Transverse colon (tissue), 4 donors: ENCODE results near the gene TGFB3. TPM values are rescaled to one million over a fixed set of nuclear protein-coding genes. Genes with fewer than 3 reads are reported as not detected.

ENCODE experiments used
- DNase-seq: peaks from one replicate; pipeline ENCODE4 v3.0.0-alpha.2; 2019
- H3K27ac ChIP-seq, 4 donors: fragments of 200-600 bp; sonication (generic); 2 replicates each; pipeline ENCODE4 v1.5.1; 2016 to 2018; ENCODE audit warnings: inconsistent platforms in 4 of 4
- H3K27me3 ChIP-seq: fragments of 200-600 bp; sonication (generic); 2 replicates; pipeline ENCODE4 v1.5.1; 2017; ENCODE audit warnings: inconsistent platforms
- H3K36me3 ChIP-seq, 4 donors: fragments of 200-600 bp; sonication (generic); 2 replicates each; pipeline ENCODE4 v1.5.1; 2017 to 2019; ENCODE audit warnings: inconsistent platforms in 4 of 4
- H3K4me1 ChIP-seq, 4 donors: fragments of 200-600 bp; sonication (generic); 2 replicates each; pipeline ENCODE4 v1.5.1; 2017 to 2020; ENCODE audit warnings: inconsistent platforms in 4 of 4
- H3K4me3 ChIP-seq, 4 donors: fragments of 200-600 bp; sonication (generic); 1 replicate in 1 of 4; 2 replicates in 3 of 4; pipeline versions ENCODE4 v1.5.1 to v1.6.1; 2017 to 2019; ENCODE audit warnings: inconsistent platforms in 4 of 4
- H3K9me3 ChIP-seq, 2 donors: fragments of 200-600 bp; sonication (generic); 2 replicates each; pipeline ENCODE4 v1.5.1; 2017 to 2019; ENCODE audit warnings: inconsistent platforms in 2 of 2
- EP300 ChIP-seq: sonication (generic); formaldehyde crosslinking; IDR thresholded peaks from one replicate; pipeline ENCODE4 v1.6.1; 2017; ENCODE audit warnings: antibody characterized with exemption, low read depth
- POLR2A ChIP-seq: fragments of 450-650 bp; IDR thresholded peaks from one replicate; pipeline ENCODE4 v1.6.1; 2016; ENCODE audit warnings: antibody characterized with exemption, mild to moderate bottlenecking, moderate library complexity
- POLR2AphosphoS5 ChIP-seq, 3 donors: sonication (generic); formaldehyde crosslinking; IDR thresholded peaks; one replicate each; pipeline ENCODE4 v1.6.1; 2016; ENCODE audit warnings: antibody characterized with exemption in 3 of 3
- WGBS, 2 donors: methylation state at CpG; one replicate each; pipeline ENCODE4 v1.1.5; 2018; ENCODE audit warnings: low coverage in 1 of 2; 5-methylcytosine and 5-hydroxymethylcytosine counted together
- in situ Hi-C, 4 donors: fragments of 200-750 bp; cut with MboI; loops; one replicate each; pipeline versions ENCODE4 v1.15.0 to v1.15.1; 2017; ENCODE audit warnings: low sequenced_read_pairs in 3 of 4, low pct_ligation_motif_present in 1 of 4, low pct_unique_long_range_greater_than_20kb in 1 of 4
- intact Hi-C: fragments of 100-400 bp; cut with DNase I; formaldehyde crosslinking; loops from one replicate; pipeline ENCODE4 v1.15.1; 2023; ENCODE audit warnings: low total_unique reads
- total RNA-seq, 4 donors: library from RNA; depleted of rRNA; stranded (reverse); fragments of >200 nt; gene quantifications; one replicate each; pipeline ENCODE4 v1.1.0, GENCODE V29; 2016
- TF ChIP-seq, protein P1 (sequence below), 5 experiments: fragments of 200-600 bp in 3 of 5; fragments of 450-650 bp in 2 of 5; sonication (generic) in 3 of 5; IDR thresholded peaks; 1 replicate in 2 of 5; 2 replicates in 3 of 5; pipeline ENCODE4 v1.5.1; 2016 to 2017; ENCODE audit warnings: antibody characterized with exemption in 5 of 5, inconsistent platforms in 3 of 5, mild to moderate bottlenecking in 2 of 5, moderate library complexity in 1 of 5

TGFB3 gene
- total RNA-seq, 4 donors from 2014 or later, result 4.4 to 22.5 (median 13.1) TPM

DNA sequence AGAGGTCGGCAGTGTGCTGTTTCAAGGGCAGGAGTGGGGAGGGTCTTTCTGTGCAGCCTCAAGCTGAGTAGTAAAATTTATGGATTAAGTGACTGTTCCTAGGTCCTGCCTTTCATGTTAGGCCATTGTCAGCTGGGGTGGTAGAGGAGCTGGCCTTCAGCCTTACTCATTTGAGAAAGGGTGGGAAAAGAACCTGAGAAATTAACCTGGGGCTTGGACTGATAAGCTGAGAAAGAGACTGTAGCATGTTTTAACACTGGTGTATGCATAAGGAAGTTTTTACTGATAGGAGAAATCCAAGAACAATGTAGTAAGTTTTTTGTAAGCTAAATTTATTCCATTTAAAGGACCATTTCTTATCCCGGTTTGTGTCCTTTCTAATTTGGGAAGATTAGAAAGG lies 24.5 kb upstream of the TGFB3 start:
- 93 to 97% methylated on average over 1 to 2 of the region's 2 CpGs for WGBS, 2 donors
- in situ Hi-C loops, result no loop called here
- Histone ChIP-seq H3K4me1 (no peaks in the 10 kb centered on the region), H3K9me3 (peaks cover 5 to 8% of the 10 kb centered on the region in 2 donors), H3K27me3 (no peaks in the 10 kb centered on the region), H3K27ac (no peak overlapping the region), H3K36me3 (peaks cover 0 to 38% (median 6%) of the 10 kb centered on the region in 4 donors), H3K4me3 (no peak overlapping the region)
- DNase-seq, result no peak
- intact Hi-C loops, result no loop called here
- no peak for TF ChIP-seq POLR2A
- TF ChIP-seq, protein P1, sequence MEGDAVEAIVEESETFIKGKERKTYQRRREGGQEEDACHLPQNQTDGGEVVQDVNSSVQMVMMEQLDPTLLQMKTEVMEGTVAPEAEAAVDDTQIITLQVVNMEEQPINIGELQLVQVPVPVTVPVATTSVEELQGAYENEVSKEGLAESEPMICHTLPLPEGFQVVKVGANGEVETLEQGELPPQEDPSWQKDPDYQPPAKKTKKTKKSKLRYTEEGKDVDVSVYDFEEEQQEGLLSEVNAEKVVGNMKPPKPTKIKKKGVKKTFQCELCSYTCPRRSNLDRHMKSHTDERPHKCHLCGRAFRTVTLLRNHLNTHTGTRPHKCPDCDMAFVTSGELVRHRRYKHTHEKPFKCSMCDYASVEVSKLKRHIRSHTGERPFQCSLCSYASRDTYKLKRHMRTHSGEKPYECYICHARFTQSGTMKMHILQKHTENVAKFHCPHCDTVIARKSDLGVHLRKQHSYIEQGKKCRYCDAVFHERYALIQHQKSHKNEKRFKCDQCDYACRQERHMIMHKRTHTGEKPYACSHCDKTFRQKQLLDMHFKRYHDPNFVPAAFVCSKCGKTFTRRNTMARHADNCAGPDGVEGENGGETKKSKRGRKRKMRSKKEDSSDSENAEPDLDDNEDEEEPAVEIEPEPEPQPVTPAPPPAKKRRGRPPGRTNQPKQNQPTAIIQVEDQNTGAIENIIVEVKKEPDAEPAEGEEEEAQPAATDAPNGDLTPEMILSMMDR (IDR thresholded peaks at IDR 0.05), result no peak
- TF ChIP-seq EP300, result no peak
- no peak for TF ChIP-seq POLR2AphosphoS5 (IDR thresholded peaks at IDR 0.05)

DNA sequence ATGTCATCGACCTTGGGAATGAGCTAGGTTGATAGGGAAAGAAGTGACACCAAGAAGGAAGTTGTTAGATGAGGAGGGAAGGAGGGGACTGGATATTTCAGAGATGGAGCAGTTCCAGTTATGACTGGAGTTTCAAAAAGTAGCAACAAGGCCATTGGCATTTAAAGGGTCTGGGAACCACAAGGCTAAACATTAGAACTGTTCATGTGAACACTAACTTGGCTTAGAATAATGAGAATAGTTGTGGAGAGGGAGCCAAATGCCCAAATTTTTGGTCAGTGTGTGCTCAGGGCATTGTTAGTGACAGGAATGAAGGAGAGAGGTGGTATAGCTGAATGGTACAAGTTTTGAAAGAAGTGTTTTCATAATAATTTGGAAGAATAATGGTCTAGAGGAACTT lies 20.6 kb upstream of the TGFB3 start:
- WGBS, 2 donors, result 50 to 80% methylated on average over 1 of the region's 1 CpG
- TF ChIP-seq, protein P1 (IDR thresholded peaks at IDR 0.05), result no peak
- no peak for TF ChIP-seq EP300
- no peak for TF ChIP-seq POLR2AphosphoS5 (IDR thresholded peaks at IDR 0.05)
- TF ChIP-seq POLR2A, result no peak
- Histone ChIP-seq H3K27me3 (no peaks in the 10 kb centered on the region), H3K9me3 (peaks cover 5 to 8% of the 10 kb centered on the region in 2 donors), H3K36me3 (peaks cover 0 to 41% (median 9%) of the 10 kb centered on the region in 4 donors), H3K27ac (no peak overlapping the region), H3K4me3 (no peak overlapping the region), H3K4me1 (no peaks in the 10 kb centered on the region)
- no peak for DNase-seq
- intact Hi-C loops (no loop called here), in situ Hi-C loops (no loop called here)

DNA sequence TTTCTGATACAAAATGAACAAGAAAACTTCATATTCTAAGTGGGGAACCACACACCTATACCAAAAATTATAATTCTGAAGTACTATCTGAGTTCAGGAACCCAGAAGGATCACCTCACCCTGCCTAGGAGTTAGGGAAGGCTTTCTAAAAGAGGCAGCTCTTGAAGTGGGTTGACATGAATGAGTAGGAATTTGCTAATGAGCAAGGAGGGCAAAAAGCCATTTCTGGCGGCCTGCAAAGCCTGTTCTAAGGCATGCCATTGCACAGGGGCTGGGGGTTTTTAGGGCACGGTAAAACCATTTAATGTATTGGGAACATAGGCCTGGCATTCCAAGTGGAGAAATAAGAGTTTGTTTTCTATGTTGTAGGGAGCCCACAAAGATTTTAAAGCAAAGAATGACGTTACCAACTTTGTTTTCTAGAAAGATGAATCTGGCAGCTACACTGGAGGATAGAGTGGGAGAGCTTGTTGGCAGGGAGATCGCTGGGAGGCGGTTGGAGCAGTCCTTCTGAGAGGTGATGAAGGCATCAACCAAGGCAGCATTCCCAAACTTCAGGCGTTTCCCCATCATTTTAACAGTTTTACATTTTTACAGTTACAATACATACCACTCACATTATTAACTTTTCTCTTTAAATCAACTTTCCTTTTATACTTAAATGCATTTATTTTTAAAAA lies 17.9 kb upstream of the TGFB3 start:
- in situ Hi-C loops, result no loop called here
- peaks cover 0 to 18% (median 3%) of the 10 kb centered on the region in 4 donors for H3K36me3 ChIP-seq
- 85 to 88% methylated on average over 5 to 6 of the region's 6 CpGs for WGBS, 2 donors

DNA sequence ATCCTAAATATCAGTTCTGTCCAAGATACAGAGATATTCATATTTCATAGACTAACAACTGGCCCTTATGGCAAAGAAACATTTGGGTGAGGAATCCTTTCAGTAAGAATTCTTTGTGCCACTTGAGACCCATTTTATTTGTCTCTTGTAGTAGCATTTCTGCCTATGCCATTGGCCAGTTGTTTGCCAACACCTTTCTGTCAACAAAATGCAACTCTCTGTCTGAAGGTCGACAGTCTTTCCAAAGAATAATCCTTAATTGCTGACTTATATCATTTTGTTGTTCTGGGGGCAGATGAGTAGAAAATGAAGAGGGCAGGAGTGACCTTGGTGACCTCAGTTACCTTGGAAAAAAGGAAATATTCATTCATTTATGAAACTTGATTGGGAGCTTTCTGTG lies 14.7 kb upstream of the TGFB3 start:
- WGBS, 2 donors, result 55 to 60% methylated on average over 1 of the region's 1 CpG
- peak overlapping the region in 3 of 4 donors; percentile 70 to 79 (median 74) for H3K27ac ChIP-seq
- H3K4me3 ChIP-seq, result no peak overlapping the region
- intact Hi-C loops (no loop called here), in situ Hi-C loops (no loop called here)
- H3K27me3 ChIP-seq, result no peaks in the 10 kb centered on the region
- peaks cover 0 to 10% (median 2%) of the 10 kb centered on the region in 4 donors for H3K4me1 ChIP-seq
- peaks cover 0 to 6% (median 3%) of the 10 kb centered on the region in 4 donors for H3K36me3 ChIP-seq
- no peak for DNase-seq
- no peaks in the 10 kb centered on the region for H3K9me3 ChIP-seq
- TF ChIP-seq POLR2AphosphoS5 (IDR thresholded peaks at IDR 0.05) (no peak), EP300 (no peak), POLR2A (no peak)
- TF ChIP-seq, protein P1 (IDR thresholded peaks at IDR 0.05), result no peak

More for the DNA sequence above, 17.9 kb upstream of the TGFB3 start:
- intact Hi-C loops, result no loop called here
- peaks cover 0 to 7% (median 0%) of the 10 kb centered on the region in 4 donors for H3K4me1 ChIP-seq
- H3K27ac ChIP-seq, result no peak overlapping the region
- TF ChIP-seq EP300 (no peak), POLR2A (no peak), POLR2AphosphoS5 (IDR thresholded peaks at IDR 0.05) (no peak)
- TF ChIP-seq, protein P1 (IDR thresholded peaks at IDR 0.05), result no peak
- no peaks in the 10 kb centered on the region for H3K27me3 ChIP-seq
- no peak overlapping the region for H3K4me3 ChIP-seq
- DNase-seq, result no peak
- peaks cover under 1 to 4% of the 10 kb centered on the region in 2 donors for H3K9me3 ChIP-seq
